Left renal cortex interstitium (tissue), 4 donors: ENCODE data around the gene THEM5. TPM values are rescaled to one million over a fixed set of nuclear protein-coding genes. Genes with fewer than 3 reads are reported as not detected.

Source experiments
- DNase-seq, 4 donors: peaks; one replicate each; pipeline ENCODE4 v3.0.0-alpha.2; 2013; ENCODE audit warnings: low read depth in 4 of 4, low spot score in 2 of 4, missing footprints in 1 of 4
- polyA plus RNA-seq, 4 donors: library from polyadenylated mRNA; unstranded; fragments of 120-200 nt; gene quantifications; one replicate each; pipeline ENCODE4 v1.2.1, GENCODE V29; 2013; ENCODE audit not compliant: insufficient read length in 4 of 4

THEM5 gene
- polyA plus RNA-seq, 4 donors, result 0.41 to 0.82 (median 0.82) TPM

DNA sequence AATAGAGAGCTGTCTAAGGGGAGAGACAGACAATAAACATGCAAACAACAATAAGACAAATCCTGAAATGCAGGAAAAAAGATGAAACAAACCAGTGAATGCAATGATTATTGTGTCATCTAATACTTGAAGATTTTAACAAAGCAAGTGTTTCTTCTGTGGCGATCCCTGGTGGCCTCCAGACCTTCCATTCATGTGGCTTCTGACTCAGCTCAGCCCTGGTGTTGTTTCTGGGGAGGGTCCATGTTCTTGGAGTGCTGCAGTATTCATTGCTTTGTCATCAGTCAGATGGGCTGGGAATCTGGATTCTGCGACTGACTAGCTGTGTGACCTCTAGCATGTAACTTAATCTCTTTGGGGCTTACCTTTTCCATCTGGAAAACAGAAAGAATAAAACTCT, 12.4 kb downstream of the THEM5 start:
- no peak for DNase-seq

DNA sequence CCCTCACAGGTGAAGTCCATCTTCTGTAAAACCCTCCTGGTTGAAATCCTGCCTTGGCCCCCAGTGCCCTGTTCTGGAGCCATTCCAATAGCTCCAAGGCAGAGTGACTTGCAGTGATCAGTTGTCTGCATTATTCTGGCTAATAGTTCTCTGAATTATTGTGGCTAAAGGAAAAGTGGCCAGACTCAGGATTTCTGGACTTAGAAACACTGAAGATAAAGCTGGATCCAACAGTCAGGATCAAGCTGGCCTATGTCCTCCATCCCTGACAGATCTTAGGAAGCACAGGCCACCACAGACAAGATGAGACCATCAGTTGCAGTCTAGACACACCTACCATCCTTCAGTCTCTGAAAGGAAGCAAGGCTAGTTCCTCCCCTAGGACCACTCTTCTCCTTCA, 13.1 kb downstream of the THEM5 start:
- DNase-seq, result no peak

DNA sequence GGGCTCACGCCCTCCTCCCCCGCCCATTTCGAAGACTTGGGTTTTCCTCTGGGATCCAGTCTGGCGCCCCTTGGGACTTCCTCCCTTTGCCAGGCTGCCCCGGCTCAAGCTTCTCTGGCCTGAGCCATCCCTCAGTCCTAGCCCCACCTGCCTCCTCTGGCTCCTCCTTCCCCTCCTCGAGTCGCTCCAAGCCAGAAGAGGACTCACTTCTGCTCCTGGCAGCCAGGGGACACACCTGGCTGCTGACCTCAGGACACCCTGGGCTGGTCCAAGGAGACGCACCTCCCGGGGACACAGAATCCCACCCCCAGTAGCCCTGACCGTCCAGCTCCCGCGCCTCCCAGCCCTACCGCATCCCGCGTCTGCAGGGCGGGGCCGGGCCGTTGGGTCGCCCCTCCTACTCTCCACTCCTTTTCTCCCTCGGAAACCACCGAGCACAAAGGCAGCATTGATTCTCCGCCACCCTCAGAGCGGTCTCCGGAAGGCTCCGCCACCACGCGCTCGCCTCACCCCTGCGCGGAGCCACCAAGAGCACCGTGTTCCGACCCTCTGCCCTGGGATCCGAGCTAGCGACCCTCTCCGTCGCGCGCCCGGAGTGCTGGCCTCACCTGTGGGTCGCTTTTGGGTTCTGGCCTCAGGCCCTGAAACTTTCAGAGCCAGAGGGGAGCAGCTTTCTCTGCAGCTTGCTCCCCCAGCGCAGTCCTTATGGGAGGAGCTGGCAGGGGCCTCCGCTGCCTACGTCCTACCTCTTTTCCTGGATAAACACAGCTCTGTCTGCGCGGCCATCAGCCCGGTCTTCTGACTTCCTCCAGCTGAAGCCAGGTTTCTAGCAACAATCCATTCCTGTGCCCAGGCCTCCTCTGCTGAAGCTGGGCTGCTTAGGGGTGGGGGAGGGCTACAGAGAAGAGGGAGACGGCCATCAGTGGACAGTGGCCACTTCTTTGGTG, 13.8 kb downstream of the THEM5 start, which contains the start of gene C2CD4D:
TSS of gene C2CD4D (minus strand) at position 364 of the 947 bp plus-strand sequence. CDS start 831 bp downstream, outside the sequence.
- DNase-seq, result peak in 1 of 4 donors; percentile 28

DNA sequence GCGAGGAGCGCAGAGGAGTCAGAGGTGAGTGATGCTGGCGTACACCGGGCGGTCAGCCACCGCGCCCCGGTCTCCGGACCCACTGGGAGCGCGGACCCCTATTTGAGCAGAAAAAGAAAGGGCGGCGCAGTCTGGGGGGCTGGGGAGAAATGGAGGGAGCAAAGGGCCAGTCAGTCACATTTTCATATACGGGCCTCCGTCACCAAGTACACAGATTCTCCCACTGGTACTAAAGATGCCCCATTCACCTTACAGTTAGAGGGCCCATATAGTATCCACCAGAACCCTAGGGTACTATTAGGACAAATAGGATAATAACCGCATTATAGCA, 14.5 kb downstream of the THEM5 start:
- no peak for DNase-seq

DNA sequence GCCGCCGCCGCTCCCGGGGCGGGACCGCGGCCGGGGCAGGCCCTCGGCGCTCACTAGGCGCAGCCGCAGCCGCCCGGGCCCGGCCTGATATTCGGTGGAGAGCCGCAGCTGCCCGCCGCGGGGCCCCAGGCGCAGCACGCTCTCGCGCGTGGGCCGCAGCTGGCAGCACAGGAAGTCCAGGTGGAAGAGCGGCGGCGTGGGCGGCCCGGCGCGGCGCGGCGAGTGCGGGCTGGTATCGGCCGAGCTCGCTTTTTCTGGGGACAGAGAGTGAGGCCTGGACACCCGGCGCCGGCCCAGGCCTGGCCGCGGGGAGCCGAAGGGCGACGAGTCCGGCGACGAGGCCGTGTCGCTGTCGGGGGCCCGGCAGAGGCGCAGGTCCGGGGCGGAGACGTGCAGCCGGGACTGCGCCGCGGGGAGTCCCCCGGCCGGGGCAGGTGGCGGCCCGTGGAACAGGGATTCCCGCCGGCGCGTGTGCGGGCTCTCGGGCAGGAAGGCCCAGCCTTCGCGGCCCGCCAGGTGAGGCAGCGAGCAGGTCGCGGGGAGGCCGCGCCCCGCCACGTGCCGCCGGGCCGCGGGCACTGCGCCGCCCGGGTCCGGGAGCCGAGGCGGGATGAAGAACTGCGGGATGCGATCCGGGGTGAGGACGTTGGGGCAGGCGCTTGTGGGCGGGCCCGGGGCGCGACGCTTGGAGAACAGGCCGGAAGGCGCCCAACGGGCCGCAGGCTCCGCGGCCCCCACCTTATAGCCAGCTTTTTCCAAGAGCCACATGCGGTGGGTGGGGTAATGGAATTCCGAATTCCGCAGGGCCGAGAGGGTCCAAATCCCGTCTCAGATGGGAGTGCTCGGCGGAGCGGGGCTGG, 15.1 kb downstream of the THEM5 start:
- DNase-seq, result no peak

DNA sequence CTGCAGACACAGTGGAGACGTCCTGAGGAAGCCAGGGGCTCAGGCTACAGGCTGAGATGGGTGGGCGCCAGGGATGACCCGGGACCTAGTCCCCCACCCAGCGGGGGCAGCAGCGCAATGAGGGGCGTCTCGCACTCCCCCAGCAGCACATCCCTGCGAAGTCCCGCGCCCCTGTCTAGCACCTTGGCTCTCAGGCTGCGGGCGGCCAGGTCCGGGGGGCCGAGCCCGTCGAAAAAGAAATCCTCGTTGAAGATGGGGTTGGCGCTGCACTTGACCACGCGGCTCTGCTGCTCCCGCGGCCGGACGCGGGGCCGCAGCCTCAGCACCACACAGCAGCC, 15.7 kb downstream of the THEM5 start:
- DNase-seq, result no peak

GRCh38 chr1:151837197-151837596, 16.3 kb downstream of the THEM5 start:
- DNase-seq, result no peak

- DNase-seq, result no peak
Measured at GRCh38 chr1:151835596-151835995, 17.9 kb downstream of the THEM5 start.

DNA sequence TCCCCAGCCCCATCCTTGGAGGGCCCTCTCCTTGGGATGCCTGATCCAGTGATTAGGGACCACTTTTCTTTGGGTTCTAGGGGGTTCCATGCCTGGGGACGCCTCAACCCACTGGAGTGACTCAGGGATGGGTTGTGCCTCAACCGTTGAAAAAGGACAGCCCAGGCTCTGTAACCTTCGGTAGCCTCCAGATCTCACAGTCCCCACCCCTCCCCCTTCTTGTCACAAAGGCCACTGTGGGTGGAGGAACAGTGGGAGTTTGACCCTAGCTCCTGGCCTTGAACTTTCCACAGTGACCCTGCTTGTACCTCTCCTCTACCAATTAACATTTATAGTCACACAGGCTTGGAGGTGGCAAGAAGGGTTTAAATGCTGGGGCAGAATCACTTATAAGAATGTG, 19.3 kb downstream of the THEM5 start:
- no peak for DNase-seq

DNA sequence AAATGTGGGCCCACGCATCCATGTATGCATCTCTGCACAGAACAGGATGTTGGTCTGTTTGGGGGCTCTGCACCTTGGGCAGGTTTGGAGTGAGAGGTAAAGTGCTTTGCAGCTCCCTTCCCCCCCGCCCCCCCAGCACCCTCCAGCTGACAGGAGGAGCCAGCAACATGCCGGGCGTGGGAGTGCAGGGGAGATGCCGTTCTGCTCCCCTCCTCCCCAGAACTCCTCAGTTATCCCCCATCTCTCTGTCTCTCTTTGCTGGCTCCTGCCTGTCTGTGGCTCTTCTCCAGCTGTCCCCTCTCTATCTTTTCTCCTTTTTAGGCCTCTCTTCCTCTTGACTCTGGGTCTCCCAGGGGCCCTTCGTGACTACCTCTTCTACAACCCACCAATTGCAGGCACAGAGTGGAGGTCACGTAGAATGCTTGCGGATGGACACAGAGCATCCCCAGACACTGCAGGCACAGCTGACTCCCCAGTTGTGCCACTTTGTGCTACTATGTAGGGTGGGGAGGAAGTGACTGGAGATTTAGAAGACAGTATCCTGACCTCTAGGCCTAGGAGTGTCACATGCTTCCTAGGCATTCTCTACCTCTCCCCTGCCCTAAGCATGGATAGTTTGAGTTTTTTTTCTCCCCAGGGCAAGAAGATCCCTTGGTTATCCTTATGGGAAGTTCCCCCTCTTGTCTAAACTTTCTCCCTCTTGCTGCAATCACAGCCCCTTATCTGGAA, 20.2 kb downstream of the THEM5 start:
- no peak for DNase-seq

GRCh38 chr1:151832318-151832980, 21.1 kb downstream of the THEM5 start:
- no peak for DNase-seq

DNA sequence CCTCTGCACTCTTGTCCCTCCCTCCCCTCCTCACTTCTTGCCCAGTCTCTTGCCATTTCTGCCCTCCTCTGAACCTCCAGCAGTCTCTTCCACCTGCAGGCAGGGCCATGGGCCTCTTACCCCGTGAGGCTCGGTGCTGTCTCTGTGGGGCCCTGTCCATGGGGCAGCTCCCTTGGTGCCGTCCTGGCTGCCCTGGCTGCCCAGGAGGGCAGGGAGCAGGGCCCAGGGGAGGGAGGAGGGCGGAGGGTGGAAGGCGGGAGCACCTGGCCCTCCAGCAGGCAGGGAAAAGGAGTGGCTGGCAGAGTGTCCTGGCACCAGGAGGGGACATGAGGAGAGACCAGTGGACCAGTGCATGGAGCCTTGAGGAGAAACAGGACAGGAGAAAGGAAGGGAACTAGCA, 21.9 kb downstream of the THEM5 start, which contains the start of gene RORC:
TSS of gene RORC (minus strand) at position 198 of the 400 bp plus-strand sequence. CDS start at position 160, 38 bp downstream.
- no peak for DNase-seq

DNA sequence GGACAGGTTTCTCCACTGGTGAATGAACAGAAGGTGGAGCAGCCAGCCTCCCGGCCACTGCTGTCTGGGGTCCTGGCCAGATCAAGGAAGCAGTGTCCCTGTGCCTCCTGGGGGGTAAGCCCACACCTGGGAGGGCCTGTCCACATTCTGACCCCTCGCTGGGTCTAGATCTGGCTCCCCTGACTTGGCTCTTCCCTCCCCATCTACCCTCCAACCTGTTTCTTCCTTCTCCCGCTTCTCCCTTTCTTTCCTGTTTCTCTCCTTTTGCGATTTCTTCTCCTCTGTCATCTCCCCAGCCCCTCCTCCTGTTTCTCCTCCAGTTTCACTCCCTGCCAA, 22.3 kb downstream of the THEM5 start:
- DNase-seq, result no peak

- DNase-seq, result no peak
Measured at GRCh38 chr1:151830055-151830454, 23.5 kb downstream of the THEM5 start.

GRCh38 chr1:151829352-151830046, 24.0 kb downstream of the THEM5 start:
- no peak for DNase-seq

DNA sequence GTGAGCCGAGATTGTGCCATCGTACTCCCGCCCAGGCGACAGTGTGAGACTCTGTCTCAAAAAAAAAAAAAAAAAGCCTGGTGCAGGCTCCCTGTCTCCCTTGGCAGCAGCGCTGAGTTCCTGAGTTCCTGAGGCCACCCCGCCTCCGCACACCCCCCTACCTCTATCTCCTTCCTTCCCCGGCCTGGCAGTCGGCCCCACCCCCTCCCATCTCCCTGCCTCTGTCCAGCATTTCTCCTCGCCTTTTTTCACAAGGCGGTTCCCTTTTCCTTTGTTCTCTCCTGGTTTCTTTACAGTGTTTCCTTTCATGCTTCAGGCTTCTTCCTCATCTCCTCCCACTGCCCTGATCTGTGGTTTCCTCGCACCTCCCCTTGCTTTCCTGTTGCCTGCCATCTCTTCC, 24.6 kb downstream of the THEM5 start:
- no peak for DNase-seq

DNA sequence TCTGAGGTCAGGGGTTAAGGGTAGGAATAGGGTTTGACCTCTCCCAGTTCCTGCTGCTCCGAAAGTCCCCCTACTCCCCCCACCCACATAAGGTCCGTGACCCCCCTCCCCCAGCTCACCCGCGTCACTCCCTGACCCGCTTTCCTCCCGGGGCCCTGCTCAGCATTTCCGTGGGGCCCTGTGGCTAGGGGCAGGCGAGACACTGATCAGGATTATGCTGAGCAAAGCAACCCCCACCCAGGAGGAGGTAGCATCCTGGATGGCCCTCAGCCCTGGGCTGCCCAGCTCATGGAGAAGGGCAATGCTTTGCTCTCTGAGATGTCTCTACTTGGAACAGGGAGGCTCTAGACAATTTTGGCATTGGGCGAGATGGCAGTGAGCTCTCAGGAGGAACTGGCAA, 25.7 kb downstream of the THEM5 start:
- DNase-seq, result no peak

DNA sequence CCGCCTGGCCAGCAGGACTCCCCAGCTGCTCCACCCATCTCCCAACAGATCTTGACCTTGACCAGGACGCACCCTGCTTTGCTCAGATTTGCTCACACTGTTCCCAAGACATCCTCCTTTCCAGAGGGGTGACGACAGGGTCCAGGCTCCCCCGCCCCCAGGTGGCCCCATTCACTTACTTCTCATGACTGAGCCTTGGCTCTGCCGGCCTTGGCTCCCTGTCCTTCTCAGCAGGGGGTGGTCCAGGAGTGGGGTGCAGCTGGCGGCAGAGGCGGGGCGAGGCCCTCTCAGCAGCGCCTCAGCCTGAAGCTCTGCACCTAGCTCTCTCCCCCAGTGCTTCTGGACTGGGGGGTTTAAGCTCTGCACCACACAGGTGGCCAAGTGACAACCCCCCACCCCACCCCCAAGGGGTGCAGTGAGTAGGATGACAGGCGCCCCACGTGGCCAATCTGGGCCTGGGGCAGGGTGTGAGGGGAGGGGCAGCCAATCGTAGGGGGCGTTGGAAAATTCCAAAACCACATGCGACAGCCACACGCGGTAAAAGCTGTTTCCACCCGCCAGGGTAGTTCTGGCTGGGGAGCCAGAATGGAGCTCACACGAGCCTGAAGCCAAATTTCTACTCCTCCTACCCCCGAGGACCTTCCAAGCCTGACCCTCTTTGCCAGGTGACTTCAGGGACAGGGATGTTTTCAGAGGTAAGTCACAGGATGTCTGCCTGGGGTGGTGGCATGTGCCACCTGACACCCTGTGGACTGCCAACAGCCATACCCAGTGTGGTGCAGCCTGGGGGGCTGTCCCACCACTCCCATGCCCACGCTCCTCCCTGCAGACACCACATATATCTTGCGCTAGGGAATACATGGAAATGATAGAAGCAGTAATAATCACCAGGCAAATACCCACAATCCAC, 27.5 kb downstream of the THEM5 start:
- DNase-seq, result no peak

GRCh38 chr1:151825204-151825603, 28.3 kb downstream of the THEM5 start:
- no peak for DNase-seq
